K562 (cell line): Measurements from ENCODE around the gene KIF23. TPM values are rescaled to one million over a fixed set of nuclear protein-coding genes. Genes with fewer than 3 reads are reported as not detected.
A peak's percentile ranks its signal among the peaks of the same experiment; 100 is the strongest.

ENCODE experiments used
- CREB1 ChIP-seq, 2 experiments: sonication (generic) in 1 of 2; formaldehyde crosslinking in 1 of 2; IDR thresholded peaks; 2 replicates each; pipeline versions ENCODE4 v1.6.1 to v1.8.0; 2012 to 2022; ENCODE audit warnings: inconsistent platforms in 1 of 2, mild to moderate bottlenecking in 1 of 2, missing genetic modification reagents in 1 of 2, moderate library complexity in 1 of 2
- ELF4 ChIP-seq: fragments of 450-650 bp; formaldehyde crosslinking; IDR thresholded peaks from 2 replicates; pipeline ENCODE4 v1.4.0; 2022; ENCODE audit warnings: missing genetic modification characterization
- GABPB1 ChIP-seq: sonication (generic); formaldehyde crosslinking; IDR thresholded peaks from 2 replicates; pipeline ENCODE4 v1.8.0; 2022; ENCODE audit warnings: mild to moderate bottlenecking, missing genetic modification reagents
- HNRNPL ChIP-seq: fragments of 200-400 bp; formaldehyde crosslinking; IDR thresholded peaks from 2 replicates; pipeline ENCODE4 v1.6.1; 2017; ENCODE audit warnings: low read depth, mild to moderate bottlenecking, low read length
- ILK ChIP-seq: fragments of 450-650 bp; IDR thresholded peaks from 2 replicates; pipeline ENCODE4 v1.6.1; 2016; ENCODE audit warnings: missing genetic modification characterization, low read depth, mild to moderate bottlenecking, missing compliant biosample characterization, moderate library complexity, borderline replicate concordance
- KLF13 ChIP-seq: fragments of 450-650 bp; IDR thresholded peaks from 2 replicates; pipeline ENCODE4 v1.6.1; 2016; ENCODE audit warnings: missing genetic modification characterization, low read depth, mild to moderate bottlenecking, missing compliant biosample characterization, moderate library complexity, borderline replicate concordance
- NFXL1 ChIP-seq: fragments of 450-650 bp; formaldehyde crosslinking; IDR thresholded peaks from 2 replicates; pipeline ENCODE4 v1.4.0; 2021; ENCODE audit warnings: mild to moderate bottlenecking
- SRSF7 ChIP-seq: fragments of 200-400 bp; formaldehyde crosslinking; optimal IDR thresholded peaks from 2 replicates; pipeline ENCODE3; 2017; ENCODE audit warnings: mild to moderate bottlenecking, low read depth, low read length
- TBP ChIP-seq: optimal IDR thresholded peaks from 2 replicates; pipeline ENCODE3; 2011; ENCODE audit warnings: low read depth, low read length, improper control_type of control experiment
- TEAD2 ChIP-seq: fragments of 450-650 bp; IDR thresholded peaks from 2 replicates; pipeline ENCODE4 v1.6.1; 2016; ENCODE audit warnings: missing genetic modification characterization, control low read depth, missing compliant biosample characterization
- ZFPM2 ChIP-seq: fragments of 250-450 bp; sonication (Bioruptor Pico); IDR thresholded peaks from 2 replicates; pipeline ENCODE4 v1.5.1; 2022; ENCODE audit warnings: mild to moderate bottlenecking
- ZNF175 ChIP-seq: fragments of 200-800 bp; sonication (Bioruptor generic); IDR thresholded peaks from 2 replicates; pipeline ENCODE4 v1.6.1; 2016; ENCODE audit warnings: low read depth, mild to moderate bottlenecking, missing genetic modification characterization, missing compliant biosample characterization
- ZNF217 ChIP-seq: sonication (generic); formaldehyde crosslinking; IDR thresholded peaks from 2 replicates; pipeline ENCODE4 v1.8.0; 2022; ENCODE audit warnings: mild to moderate bottlenecking, missing genetic modification reagents
- ZZZ3 ChIP-seq: fragments of 450-650 bp; IDR thresholded peaks from 2 replicates; pipeline ENCODE4 v1.6.1; 2016; ENCODE audit warnings: antibody characterized with exemption, mild to moderate bottlenecking, moderate library complexity
- polyA plus RNA-seq, 8 experiments: library from polyadenylated mRNA; depleted of rRNA in 4 of 8; stranded (reverse) in 5 of 8; unstranded in 3 of 8; fragments of >200 nt; fragmentation: Nextera tagmentation in 2 of 8; fragmentation: Illumina TruSeq in 1 of 8; extraction: Ambion mirVana in 2 of 8; extraction: Trizol in 1 of 8; gene quantifications; 2 replicates each; pipeline versions ENCODE4 v1.2.1 to v1.2.3, GENCODE V29; 2011 to 2014; ENCODE audit warnings: inconsistent platforms in 1 of 8, missing spikeins in 1 of 8
- total RNA-seq, 7 experiments: library from RNA; depleted of rRNA in 6 of 7; stranded (reverse); fragments of >200 nt in 6 of 7; fragmentation: Illumina TruSeq in 2 of 7; extraction: Trizol in 2 of 7; gene quantifications; 2 replicates each; pipeline versions ENCODE4 v1.2.1 to v1.2.3, GENCODE V29; 2011 to 2021; ENCODE audit warnings: low replicate concordance in 1 of 7
- TF ChIP-seq, protein P1 (sequence below): conservative IDR thresholded peaks from 2 replicates; pipeline ENCODE4 v1.6.1; 2011; ENCODE audit warnings: low read depth, mild to moderate bottlenecking, low read length; ENCODE audit not compliant: control insufficient read depth
- TF ChIP-seq, protein P2 (sequence below), 2 experiments: IDR thresholded peaks; 2 replicates each; pipeline ENCODE4 v1.6.1; 2012; ENCODE audit warnings: improper control_type of control experiment in 2 of 2, low read depth in 2 of 2, low read length in 2 of 2, borderline replicate concordance in 1 of 2
- TF ChIP-seq, protein P3 (sequence below): fragments of 250-450 bp; sonication (Bioruptor Pico); IDR thresholded peaks from 2 replicates; pipeline ENCODE4 v1.8.0; 2021; ENCODE audit warnings: moderate library complexity, mild to moderate bottlenecking, inconsistent platforms
- TF ChIP-seq, protein P4 (sequence below): fragments of 250-450 bp; sonication (Bioruptor Pico); IDR thresholded peaks from 2 replicates; pipeline ENCODE4 v1.9.0; 2021; ENCODE audit warnings: mild to moderate bottlenecking, inconsistent platforms
- TF ChIP-seq, protein P5 (sequence below): sonication (generic); formaldehyde crosslinking; IDR thresholded peaks from 2 replicates; pipeline ENCODE4 v1.8.1; 2023; ENCODE audit warnings: mild to moderate bottlenecking, missing genetic modification reagents

KIF23 gene
- total and polyA plus RNA-seq, 9 of the 15 experiments (the other 6 are each of a cell fraction or from before 2014, with no cell fraction given), result 29.4 to 58.2 (median 41.9) TPM

DNA sequence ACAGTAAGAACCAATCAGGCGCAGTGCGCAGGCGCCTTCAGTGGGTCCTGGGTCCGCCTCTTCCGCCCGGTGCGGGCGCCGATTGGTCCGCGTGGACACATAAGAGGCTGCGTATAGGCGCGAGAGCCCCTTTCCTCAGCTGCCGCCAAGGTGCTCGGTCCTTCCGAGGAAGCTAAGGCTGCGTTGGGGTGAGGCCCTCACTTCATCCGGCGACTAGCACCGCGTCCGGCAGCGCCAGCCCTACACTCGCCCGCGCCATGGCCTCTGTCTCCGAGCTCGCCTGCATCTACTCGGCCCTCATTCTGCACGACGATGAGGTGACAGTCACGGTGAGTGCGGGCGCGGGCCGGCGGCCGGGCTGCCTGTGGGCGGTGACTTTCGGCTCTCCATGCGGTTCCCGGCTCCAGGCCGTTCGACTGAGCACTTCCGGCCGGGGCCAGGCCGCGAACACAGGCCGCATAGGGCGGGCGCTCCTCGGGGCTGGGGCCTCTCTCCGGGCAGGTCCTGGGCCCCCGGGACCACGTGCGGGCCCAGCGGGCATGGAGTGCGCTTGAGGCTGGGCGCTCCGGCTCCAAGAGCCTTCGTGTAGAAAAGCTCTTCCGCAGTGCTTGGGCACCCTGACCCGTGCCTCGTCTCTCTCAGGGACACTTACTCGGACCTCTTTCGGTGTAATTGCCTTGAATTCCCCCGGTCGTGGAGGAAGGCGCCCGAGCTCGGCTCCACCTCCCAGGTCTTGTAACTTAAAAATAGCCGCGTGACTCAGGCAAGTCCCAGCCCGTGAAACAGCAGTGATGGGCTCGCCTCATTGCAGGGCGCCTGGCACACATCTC lies 38.8 kb downstream of the KIF23 start, which contains the start of gene RPLP1 (continued):
- no peak for TF ChIP-seq ILK (tag)
- TF ChIP-seq, protein P1, sequence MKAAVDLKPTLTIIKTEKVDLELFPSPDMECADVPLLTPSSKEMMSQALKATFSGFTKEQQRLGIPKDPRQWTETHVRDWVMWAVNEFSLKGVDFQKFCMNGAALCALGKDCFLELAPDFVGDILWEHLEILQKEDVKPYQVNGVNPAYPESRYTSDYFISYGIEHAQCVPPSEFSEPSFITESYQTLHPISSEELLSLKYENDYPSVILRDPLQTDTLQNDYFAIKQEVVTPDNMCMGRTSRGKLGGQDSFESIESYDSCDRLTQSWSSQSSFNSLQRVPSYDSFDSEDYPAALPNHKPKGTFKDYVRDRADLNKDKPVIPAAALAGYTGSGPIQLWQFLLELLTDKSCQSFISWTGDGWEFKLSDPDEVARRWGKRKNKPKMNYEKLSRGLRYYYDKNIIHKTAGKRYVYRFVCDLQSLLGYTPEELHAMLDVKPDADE, result peak; percentile 67; the same call in 1 of the 2 replicates
- TF ChIP-seq, protein P2, sequence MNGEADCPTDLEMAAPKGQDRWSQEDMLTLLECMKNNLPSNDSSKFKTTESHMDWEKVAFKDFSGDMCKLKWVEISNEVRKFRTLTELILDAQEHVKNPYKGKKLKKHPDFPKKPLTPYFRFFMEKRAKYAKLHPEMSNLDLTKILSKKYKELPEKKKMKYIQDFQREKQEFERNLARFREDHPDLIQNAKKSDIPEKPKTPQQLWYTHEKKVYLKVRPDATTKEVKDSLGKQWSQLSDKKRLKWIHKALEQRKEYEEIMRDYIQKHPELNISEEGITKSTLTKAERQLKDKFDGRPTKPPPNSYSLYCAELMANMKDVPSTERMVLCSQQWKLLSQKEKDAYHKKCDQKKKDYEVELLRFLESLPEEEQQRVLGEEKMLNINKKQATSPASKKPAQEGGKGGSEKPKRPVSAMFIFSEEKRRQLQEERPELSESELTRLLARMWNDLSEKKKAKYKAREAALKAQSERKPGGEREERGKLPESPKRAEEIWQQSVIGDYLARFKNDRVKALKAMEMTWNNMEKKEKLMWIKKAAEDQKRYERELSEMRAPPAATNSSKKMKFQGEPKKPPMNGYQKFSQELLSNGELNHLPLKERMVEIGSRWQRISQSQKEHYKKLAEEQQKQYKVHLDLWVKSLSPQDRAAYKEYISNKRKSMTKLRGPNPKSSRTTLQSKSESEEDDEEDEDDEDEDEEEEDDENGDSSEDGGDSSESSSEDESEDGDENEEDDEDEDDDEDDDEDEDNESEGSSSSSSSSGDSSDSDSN (IDR thresholded peaks at IDR 0.05; ENCODE audit: borderline replicate concordance in 1 of 2, low read depth in 2 of 2, low read length in 2 of 2), result no peak
- TF ChIP-seq NFXL1 (CRISPR knock-in tag), result no peak
- TF ChIP-seq, protein P3, sequence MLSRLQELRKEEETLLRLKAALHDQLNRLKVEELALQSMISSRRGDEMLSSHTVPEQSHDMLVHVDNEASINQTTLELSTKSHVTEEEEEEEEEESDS (CRISPR knock-in tag), result no peak
- TF ChIP-seq SRSF7, result no peak
- no peak for TF ChIP-seq ZNF217 (CRISPR knock-in tag)
- TF ChIP-seq HNRNPL, result peak; percentile 24; the same call in 1 of the 2 replicates
- TF ChIP-seq ZNF175 (CRISPR knock-in tag), result no peak; the same call in 1 of the 2 replicates
- TF ChIP-seq, protein P4, sequence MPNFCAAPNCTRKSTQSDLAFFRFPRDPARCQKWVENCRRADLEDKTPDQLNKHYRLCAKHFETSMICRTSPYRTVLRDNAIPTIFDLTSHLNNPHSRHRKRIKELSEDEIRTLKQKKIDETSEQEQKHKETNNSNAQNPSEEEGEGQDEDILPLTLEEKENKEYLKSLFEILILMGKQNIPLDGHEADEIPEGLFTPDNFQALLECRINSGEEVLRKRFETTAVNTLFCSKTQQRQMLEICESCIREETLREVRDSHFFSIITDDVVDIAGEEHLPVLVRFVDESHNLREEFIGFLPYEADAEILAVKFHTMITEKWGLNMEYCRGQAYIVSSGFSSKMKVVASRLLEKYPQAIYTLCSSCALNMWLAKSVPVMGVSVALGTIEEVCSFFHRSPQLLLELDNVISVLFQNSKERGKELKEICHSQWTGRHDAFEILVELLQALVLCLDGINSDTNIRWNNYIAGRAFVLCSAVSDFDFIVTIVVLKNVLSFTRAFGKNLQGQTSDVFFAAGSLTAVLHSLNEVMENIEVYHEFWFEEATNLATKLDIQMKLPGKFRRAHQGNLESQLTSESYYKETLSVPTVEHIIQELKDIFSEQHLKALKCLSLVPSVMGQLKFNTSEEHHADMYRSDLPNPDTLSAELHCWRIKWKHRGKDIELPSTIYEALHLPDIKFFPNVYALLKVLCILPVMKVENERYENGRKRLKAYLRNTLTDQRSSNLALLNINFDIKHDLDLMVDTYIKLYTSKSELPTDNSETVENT, result peak; percentile 72; the same call in 1 of the 2 replicates
- TF ChIP-seq GABPB1, result peak; percentile 83
- 0 out of 2 replicates have a peak, but pooled peaks have one; percentile 36 for TF ChIP-seq KLF13
- TF ChIP-seq CREB1 (IDR thresholded peaks at IDR 0.05), result no peak; the same call in 1 of the 2 replicates
- peak; percentile 51; the same call in 1 of the 2 replicates for TF ChIP-seq CREB1 (CRISPR knock-in tag; IDR thresholded peaks at IDR 0.05)
- TF ChIP-seq ELF4 (CRISPR knock-in tag), result no peak
- no peak for TF ChIP-seq TEAD2 (tag)
- TF ChIP-seq, protein P5, sequence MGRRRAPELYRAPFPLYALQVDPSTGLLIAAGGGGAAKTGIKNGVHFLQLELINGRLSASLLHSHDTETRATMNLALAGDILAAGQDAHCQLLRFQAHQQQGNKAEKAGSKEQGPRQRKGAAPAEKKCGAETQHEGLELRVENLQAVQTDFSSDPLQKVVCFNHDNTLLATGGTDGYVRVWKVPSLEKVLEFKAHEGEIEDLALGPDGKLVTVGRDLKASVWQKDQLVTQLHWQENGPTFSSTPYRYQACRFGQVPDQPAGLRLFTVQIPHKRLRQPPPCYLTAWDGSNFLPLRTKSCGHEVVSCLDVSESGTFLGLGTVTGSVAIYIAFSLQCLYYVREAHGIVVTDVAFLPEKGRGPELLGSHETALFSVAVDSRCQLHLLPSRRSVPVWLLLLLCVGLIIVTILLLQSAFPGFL (CRISPR knock-in tag), result no peak
- no peak for TF ChIP-seq TBP
- TF ChIP-seq ZFPM2 (CRISPR knock-in tag), result no peak
- TF ChIP-seq ZZZ3, result no peak
